A549 (cell line): ENCODE results near the gene SCYGR8. TPM values are rescaled to one million over a fixed set of nuclear protein-coding genes. Genes with fewer than 3 reads are reported as not detected.

Experiments used
- ATAC-seq, 2 experiments: fragments of 200-7000 bp in 1 of 2; fragments of >200 bp in 1 of 2; cut with Nextera tagmentation in 1 of 2; cut with Tn5 transposase in 1 of 2; 3 replicates each; pipeline versions ENCODE4 v1.8.0 to v1.9.1; 2018 to 2020; ENCODE audit warnings: mild to moderate bottlenecking in 1 of 2, moderate library complexity in 1 of 2
- CTCF ChIA-PET: fragments of 300-600 bp; sonication (Branson Sonifier 250); formaldehyde crosslinking; extraction: SDS; loops from one replicate; lab custom pipeline; 2021; ENCODE audit warnings: antibody characterized with exemption, inconsistent platforms; lab: Yijun Ruan, JAX
- POLR2A ChIA-PET: fragments of 350-600 bp; formaldehyde crosslinking; extraction: SDS; loops from one replicate; lab custom pipeline; 2021; ENCODE audit warnings: antibody characterized with exemption, inconsistent platforms; lab: Yijun Ruan, JAX
- DNase-seq, 2 experiments: peaks; one replicate each; pipeline versions ENCODE4 v3.0.0 to v3.0.0-alpha.2; 2011 to 2016; ENCODE audit warnings: low read depth in 1 of 2, low spot score in 1 of 2
- FAIRE-seq: peaks from 2 replicates; lab custom pipeline; 2011; peaks lifted over from hg19 to GRCh38; lab: Jason Lieb, UNC
- H3K27ac ChIP-seq, 2 experiments: fragments of >200 bp; sonication (Bioruptor Twin); formaldehyde crosslinking; 3 replicates each; pipeline ENCODE4 v1.5.1; 2016 to 2017
- H3K4me1 ChIP-seq: fragments of >200 bp; sonication (Bioruptor Twin); formaldehyde crosslinking; 3 replicates; pipeline ENCODE4 v1.6.1; 2016
- H3K4me2 ChIP-seq: fragments of >200 bp; sonication (Bioruptor Twin); formaldehyde crosslinking; 3 replicates; pipeline ENCODE4 v1.6.1; 2016
- H3K4me3 ChIP-seq: fragments of >200 bp; sonication (Bioruptor Twin); formaldehyde crosslinking; 3 replicates; pipeline ENCODE4 v1.5.1; 2016
- H3K9me3 ChIP-seq: fragments of >200 bp; sonication (Bioruptor Twin); formaldehyde crosslinking; 3 replicates; pipeline ENCODE4 v1.6.1; 2016
- ATOH8 ChIP-seq: fragments of 250-450 bp; sonication (Bioruptor Pico); IDR thresholded peaks from 2 replicates; pipeline ENCODE4 v1.5.0; 2020; ENCODE audit warnings: low read depth, mild to moderate bottlenecking, moderate library complexity
- CTCF ChIP-seq: fragments of >200 bp; sonication (Bioruptor Twin); formaldehyde crosslinking; IDR thresholded peaks from 3 replicates; pipeline ENCODE4 v1.5.1; 2016
- EHF ChIP-seq: fragments of 250-450 bp; sonication (Bioruptor Pico); IDR thresholded peaks from 2 replicates; pipeline ENCODE4 v1.5.0; 2020; ENCODE audit warnings: mild to moderate bottlenecking
- ELK1 ChIP-seq: fragments of 150-350 bp; IDR thresholded peaks from 2 replicates; pipeline ENCODE4 v1.6.1; 2014; ENCODE audit warnings: low read depth, mild to moderate bottlenecking, low read length
- EP300 ChIP-seq, 2 experiments: fragments of >200 bp; sonication (Bioruptor Twin); formaldehyde crosslinking; IDR thresholded peaks; 2 replicates in 1 of 2; 3 replicates in 1 of 2; pipeline ENCODE4 v1.6.1; 2016 to 2017
- ESRRA ChIP-seq: fragments of 150-350 bp; IDR thresholded peaks from 2 replicates; pipeline ENCODE4 v1.6.1; 2014; ENCODE audit warnings: mild to moderate bottlenecking, low read length, borderline replicate concordance
- HOXA7 ChIP-seq: fragments of 250-450 bp; sonication (Bioruptor Pico); IDR thresholded peaks from 2 replicates; pipeline ENCODE4 v1.5.0; 2020; ENCODE audit warnings: mild to moderate bottlenecking, moderate library complexity
- HOXB5 ChIP-seq: fragments of 250-450 bp; sonication (Bioruptor Pico); IDR thresholded peaks from 2 replicates; pipeline ENCODE4 v1.5.0; 2020; ENCODE audit warnings: mild to moderate bottlenecking, moderate library complexity
- JUNB ChIP-seq: fragments of >200 bp; sonication (Bioruptor Twin); formaldehyde crosslinking; IDR thresholded peaks from 2 replicates; pipeline ENCODE4 v1.6.1; 2016
- MAZ ChIP-seq: fragments of 150-350 bp; IDR thresholded peaks from 2 replicates; pipeline ENCODE4 v1.6.1; 2014; ENCODE audit warnings: antibody characterized with exemption, low read depth, low read length, borderline replicate concordance
- NR3C1 ChIP-seq: fragments of >200 bp; sonication (Bioruptor Twin); formaldehyde crosslinking; IDR thresholded peaks from 3 replicates; pipeline ENCODE4 v1.6.1; 2017
- RCOR1 ChIP-seq: fragments of 150-350 bp; IDR thresholded peaks from 2 replicates; pipeline ENCODE4 v1.6.1; 2014; ENCODE audit warnings: antibody characterized with exemption, low read length, low read depth
- TFCP2L1 ChIP-seq: fragments of 250-450 bp; sonication (Bioruptor Pico); IDR thresholded peaks from 2 replicates; pipeline ENCODE4 v1.5.0; 2021; ENCODE audit warnings: mild to moderate bottlenecking
- ZC3H11A ChIP-seq: fragments of 450-650 bp; IDR thresholded peaks from 2 replicates; pipeline ENCODE4 v1.6.1; 2014; ENCODE audit warnings: antibody characterized with exemption, mild to moderate bottlenecking
- WGBS: methylation state at CpG from one replicate; pipeline ENCODE4 v1.1.6; 2017; ENCODE audit errors: missing lambda C conversion rate; 5-methylcytosine and 5-hydroxymethylcytosine counted together
- polyA plus RNA-seq, 4 experiments: library from polyadenylated mRNA; depleted of rRNA in 3 of 4; stranded (reverse); fragments of >200 nt; fragmentation: RNase III in 1 of 4; extraction: RNeasy Plus Mini Kit Qiagen cat#74134 plus additional on column Dnase treatment in 1 of 4; gene quantifications; 2 replicates in 3 of 4; 3 replicates in 1 of 4; pipeline ENCODE4 v1.2.3, GENCODE V29; 2011 to 2017
- TF ChIP-seq, protein P1 (sequence below): fragments of >200 bp; sonication (Bioruptor Twin); formaldehyde crosslinking; IDR thresholded peaks from 2 replicates; pipeline ENCODE4 v1.6.1; 2016

SCYGR8 gene
- polyA plus RNA-seq, 2 of the 4 experiments (the other 2 are of a cell fraction): not detected

DNA sequence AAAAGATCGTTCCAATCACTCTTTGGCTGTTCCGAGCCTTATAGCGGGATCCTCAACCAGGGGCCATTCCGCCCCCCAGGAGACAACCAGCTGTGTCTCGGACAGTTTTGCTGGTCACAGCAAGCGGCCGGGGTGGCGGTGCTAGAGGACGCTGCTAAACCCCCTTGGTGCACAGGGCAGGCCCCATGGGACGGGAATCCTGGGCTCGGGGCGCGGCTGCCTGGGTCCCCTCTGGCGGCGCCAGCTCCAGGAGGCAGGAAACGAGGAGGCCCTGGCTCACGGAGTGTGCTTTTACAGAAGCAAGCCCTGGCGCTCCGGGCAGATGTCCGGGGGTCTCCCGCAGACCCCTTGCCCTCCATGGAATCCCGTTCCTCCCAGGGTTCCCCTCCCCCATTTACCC lies 22.1 kb downstream of the SCYGR8 start:
- DNase-seq (no peak), ATAC-seq (no peak), FAIRE-seq (no peak)
- CTCF ChIA-PET: interaction anchor here (1.1 to 9.4 kb wide), 5 partner anchors 109 to 529 kb away, joined by 3 to 84 read pairs (median 15); no protein-coding TSS in a partner anchor
- 92% methylated on average over 8 of the region's 22 CpGs for WGBS
- POLR2A ChIA-PET: no interaction called here
- Histone ChIP-seq H3K4me1 (peaks cover 19% of the 10 kb centered on the region), H3K27ac (peak overlapping the region; percentile 9 to 70; a peak in 4 of 6 replicates), H3K4me2 (no peak overlapping the region), H3K4me3 (no peak overlapping the region), H3K9me3 (no peaks in the 10 kb centered on the region)
- no peak for TF ChIP-seq RCOR1
- no peak for TF ChIP-seq HOXB5 (CRISPR knock-in tag)
- TF ChIP-seq TFCP2L1 (CRISPR knock-in tag): no peak
- TF ChIP-seq, protein P1, sequence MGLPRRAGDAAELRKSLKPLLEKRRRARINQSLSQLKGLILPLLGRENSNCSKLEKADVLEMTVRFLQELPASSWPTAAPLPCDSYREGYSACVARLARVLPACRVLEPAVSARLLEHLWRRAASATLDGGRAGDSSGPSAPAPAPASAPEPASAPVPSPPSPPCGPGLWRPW: no peak

GRCh38 chr2:227772197-227772661 lies 26.5 kb downstream of the SCYGR8 start:
- POLR2A ChIA-PET: no interaction called here
- no peak for FAIRE-seq

More at GRCh38 chr2:227772197-227772661, 26.5 kb downstream of the SCYGR8 start:
- peaks cover 10% of the 10 kb centered on the region; the same call in 2 of the 3 replicates for H3K4me1 ChIP-seq
- DNase-seq: no peak
- no peaks in the 10 kb centered on the region for H3K9me3 ChIP-seq
- no peak overlapping the region for H3K4me2 ChIP-seq
- WGBS: 86% methylated on average over 5 of the region's 5 CpGs
- peak in 1 of 2 experiments; percentile 27; a peak in 1 of 6 replicates for ATAC-seq
- no peak for TF ChIP-seq ELK1
- no peak for TF ChIP-seq CTCF
- TF ChIP-seq, protein P1: no peak
- no peak for TF ChIP-seq HOXA7
- TF ChIP-seq EP300 (IDR thresholded peaks at IDR 0.05): no peak
- no peak for TF ChIP-seq MAZ
- TF ChIP-seq RCOR1: no peak
- TF ChIP-seq ATOH8 (CRISPR knock-in tag): no peak
- no peak for TF ChIP-seq EHF (CRISPR knock-in tag)
- no peak for TF ChIP-seq TFCP2L1 (CRISPR knock-in tag)
- TF ChIP-seq ESRRA: no peak
- TF ChIP-seq NR3C1: no peak
- no peak for TF ChIP-seq ZC3H11A
- TF ChIP-seq JUNB: no peak
- TF ChIP-seq HOXB5 (CRISPR knock-in tag): no peak
- peak overlapping the region in 1 of 2 experiments; percentile 67; a peak in 3 of 6 replicates for H3K27ac ChIP-seq
- no peak overlapping the region for H3K4me3 ChIP-seq
- CTCF ChIA-PET: interaction anchor here (1.5 to 3.5 kb wide), 2 partner anchors 11 to 366 kb away, joined by 3 to 16 read pairs; no protein-coding TSS in a partner anchor
